B cell (primary cell): Measurements from ENCODE around the gene SHROOM2. TPM values are rescaled to one million over a fixed set of nuclear protein-coding genes. Genes with fewer than 3 reads are reported as not detected.

ENCODE experiments used
- ATAC-seq: fragments of 200-7000 bp; cut with Tn5 transposase; one replicate; pipeline ENCODE4 v1.10.0; 2021; ENCODE audit warnings: low read depth, mild to moderate bottlenecking, moderate number of reproducible peaks, moderate library complexity
- CTCF ChIA-PET: fragments of 350-600 bp; sonication (Branson Sonifier 250); formaldehyde crosslinking; loops from one replicate; lab custom pipeline; 2021; ENCODE audit warnings: antibody characterized with exemption, inconsistent platforms; lab: Charles Lee
- POLR2A ChIA-PET: fragments of 350-600 bp; sonication (Branson Sonifier 250); formaldehyde crosslinking; loops from one replicate; lab custom pipeline; 2021; ENCODE audit warnings: antibody characterized with exemption; lab: Charles Lee
- DNase-seq: peaks from one replicate; pipeline ENCODE4 v3.0.0; 2013
- H2AFZ ChIP-seq: 2 replicates; pipeline ENCODE4 v1.6.1; 2012; ENCODE audit warnings: mild to moderate bottlenecking, low read depth, low read length; ENCODE audit not compliant: insufficient read depth, poor library complexity, severe bottlenecking
- H3K27ac ChIP-seq, 2 donors: 1 replicate in 1 of 2; 2 replicates in 1 of 2; pipeline ENCODE4 v1.5.1; 2012 to 2013; ENCODE audit warnings: low read length in 2 of 2, mild to moderate bottlenecking in 2 of 2, moderate library complexity in 1 of 2
- H3K27me3 ChIP-seq, 4 experiments: fragments of 200-600 bp in 1 of 4; sonication (generic) in 1 of 4; replicated peaks in 1 of 4; 1 replicate in 2 of 4; 2 replicates in 2 of 4; pipeline versions ENCODE4 v1.6.1 to v1.7.0; 2013 to 2016; ENCODE audit warnings: low read length in 3 of 4, mild to moderate bottlenecking in 2 of 4, mixed read lengths in 1 of 4, moderate library complexity in 1 of 4; ENCODE audit not compliant: insufficient read depth in 4 of 4, control insufficient read depth in 3 of 4; ENCODE audit errors: control extremely low read depth in 1 of 4
- H3K36me3 ChIP-seq, 2 experiments: replicated peaks in 1 of 2; 1 replicate in 1 of 2; 2 replicates in 1 of 2; pipeline versions ENCODE4 v1.6.1 to v1.7.1; 2013; ENCODE audit warnings: low read length in 1 of 2; ENCODE audit not compliant: insufficient read depth in 2 of 2, control insufficient read depth in 1 of 2; ENCODE audit errors: control extremely low read depth in 1 of 2, extremely low read depth in 1 of 2
- H3K4me1 ChIP-seq, 2 donors: fragments of 200-600 bp in 1 of 2; sonication (generic) in 1 of 2; 1 replicate in 1 of 2; 2 replicates in 1 of 2; pipeline versions ENCODE4 v1.5.1 to v1.6.1; 2013 to 2017; ENCODE audit warnings: low read length in 2 of 2; ENCODE audit not compliant: control insufficient read depth in 2 of 2, insufficient read depth in 2 of 2
- H3K4me2 ChIP-seq: replicated peaks from 2 replicates; pipeline ENCODE3; 2012; ENCODE audit warnings: mild to moderate bottlenecking, low read depth, low read length; ENCODE audit not compliant: poor library complexity, severe bottlenecking
- H3K4me3 ChIP-seq, 5 experiments: fragments of 200-600 bp in 1 of 5; sonication (generic) in 1 of 5; 1 replicate in 3 of 5; 2 replicates in 2 of 5; pipeline versions ENCODE4 v1.5.1 to v1.7.0; 2011 to 2016; ENCODE audit warnings: low read length in 4 of 5, mild to moderate bottlenecking in 4 of 5, low read depth in 2 of 5, control low read depth in 1 of 5, moderate library complexity in 1 of 5; ENCODE audit not compliant: insufficient read depth in 1 of 5; ENCODE audit errors: control extremely low read depth in 1 of 5, extremely low read depth in 1 of 5
- H3K79me2 ChIP-seq: fragments of 200-600 bp; sonication (generic); one replicate; pipeline ENCODE4 v1.6.0; 2016; ENCODE audit warnings: low read length; ENCODE audit not compliant: control insufficient read depth, insufficient read depth
- H3K9ac ChIP-seq: fragments of 200-600 bp; sonication (generic); 2 replicates; pipeline ENCODE4 v1.6.1; 2017; ENCODE audit warnings: mild to moderate bottlenecking, low read length, moderate library complexity
- H3K9me3 ChIP-seq, 3 donors: one replicate each; pipeline versions ENCODE4 v1.6.1 to v1.7.1; 2013; ENCODE audit warnings: low read length in 2 of 3; ENCODE audit not compliant: control insufficient read depth in 2 of 3, insufficient read depth in 1 of 3; ENCODE audit errors: control extremely low read depth in 1 of 3
- H4K20me1 ChIP-seq: 2 replicates; pipeline ENCODE4 v1.6.0; 2012; ENCODE audit warnings: mild to moderate bottlenecking, low read length; ENCODE audit not compliant: insufficient read depth, control insufficient read depth, poor library complexity, severe bottlenecking
- H3K27ac Mint-ChIP-seq: one replicate; pipeline ENCODE4 v1.8.0; 2021; ENCODE audit warnings: mixed read lengths
- H3K27me3 Mint-ChIP-seq: one replicate; pipeline ENCODE4 v1.8.0; 2021; ENCODE audit warnings: mixed read lengths
- H3K4me1 Mint-ChIP-seq: one replicate; pipeline ENCODE4 v1.8.0; 2021; ENCODE audit warnings: mixed read lengths
- H3K4me3 Mint-ChIP-seq: one replicate; pipeline ENCODE4 v1.8.0; 2021; ENCODE audit warnings: mixed read lengths
- H3K9me3 Mint-ChIP-seq: one replicate; pipeline ENCODE4 v1.8.0; 2022; ENCODE audit warnings: mixed read lengths; ENCODE audit not compliant: insufficient read depth
- CTCF ChIP-seq: fragments of 200-600 bp; IDR thresholded peaks from one replicate; pipeline ENCODE4 v1.8.0; 2022; ENCODE audit warnings: antibody characterized with exemption, mild to moderate bottlenecking
- EZH2 ChIP-seq: IDR thresholded peaks from 2 replicates; pipeline ENCODE4 v1.6.1; 2012; ENCODE audit warnings: borderline replicate concordance, low read depth, mild to moderate bottlenecking, moderate library complexity, low read length; ENCODE audit not compliant: insufficient read depth, poor library complexity, severe bottlenecking
- whole genome bisulfite sequencing: methylation state at CpG from one replicate; pipeline ENCODE4 v1.1.5; 2013; ENCODE audit warnings: missing lambda C conversion rate; ENCODE audit not compliant: insufficient coverage; 5-methylcytosine and 5-hydroxymethylcytosine counted together
- intact Hi-C: fragments of 100-400 bp; cut with micrococcal nuclease; formaldehyde crosslinking; loops from one replicate; pipeline ENCODE4 v1.10.0; 2022
- polyA plus RNA-seq: library from polyadenylated mRNA; depleted of rRNA; stranded (reverse); fragments of >200 nt; gene quantifications from 2 replicates; pipeline ENCODE4 v1.2.3, GENCODE V29; 2012
- total RNA-seq, 2 donors: library from RNA; stranded (reverse); fragments of 120-200 nt in 1 of 2; gene quantifications; 1 replicate in 1 of 2; 2 replicates in 1 of 2; pipeline versions ENCODE4 v1.2.3 to v1.2.4, GENCODE V29; 2013 to 2022

Gene SHROOM2
- total and polyA plus RNA-seq, 2 donors (not counting 1 experiment from before 2014, with no cell fraction given): not detected

- DNase-seq (no peak), ATAC-seq (no peak)
- Histone ChIP-seq H3K79me2 (no peaks in the 10 kb centered on the region), H3K9ac (no peak overlapping the region), H4K20me1 (no peaks in the 10 kb centered on the region), H3K4me2 (no peak overlapping the region), H3K9me3 (no peaks in the 10 kb centered on the region), H3K27me3 (no peaks in the 10 kb centered on the region), H3K27ac (no peak overlapping the region), H3K4me1 (no peaks in the 10 kb centered on the region), H3K36me3 (no peaks in the 10 kb centered on the region), H3K4me3 (no peak overlapping the region), H2AFZ (no peak overlapping the region)
- no peak for TF ChIP-seq CTCF
- TF ChIP-seq EZH2: no peak
- ChIA-PET CTCF (no interaction called here), POLR2A (no interaction called here)
- intact Hi-C loops: no loop called here
- 73% methylated on average over 2 of the region's 8 CpGs for WGBS
- peaks cover 5% of the 10 kb centered on the region for H3K27me3 Mint-ChIP-seq
- H3K4me1 Mint-ChIP-seq: no peaks in the 10 kb centered on the region
- H3K27ac Mint-ChIP-seq: no peak overlapping the region
- H3K9me3 Mint-ChIP-seq: no peaks in the 10 kb centered on the region
- no peak overlapping the region for H3K4me3 Mint-ChIP-seq
These were observed 39.7 kb downstream of the SHROOM2 start for GRCh38 chrX:9825966-9826365.

DNA sequence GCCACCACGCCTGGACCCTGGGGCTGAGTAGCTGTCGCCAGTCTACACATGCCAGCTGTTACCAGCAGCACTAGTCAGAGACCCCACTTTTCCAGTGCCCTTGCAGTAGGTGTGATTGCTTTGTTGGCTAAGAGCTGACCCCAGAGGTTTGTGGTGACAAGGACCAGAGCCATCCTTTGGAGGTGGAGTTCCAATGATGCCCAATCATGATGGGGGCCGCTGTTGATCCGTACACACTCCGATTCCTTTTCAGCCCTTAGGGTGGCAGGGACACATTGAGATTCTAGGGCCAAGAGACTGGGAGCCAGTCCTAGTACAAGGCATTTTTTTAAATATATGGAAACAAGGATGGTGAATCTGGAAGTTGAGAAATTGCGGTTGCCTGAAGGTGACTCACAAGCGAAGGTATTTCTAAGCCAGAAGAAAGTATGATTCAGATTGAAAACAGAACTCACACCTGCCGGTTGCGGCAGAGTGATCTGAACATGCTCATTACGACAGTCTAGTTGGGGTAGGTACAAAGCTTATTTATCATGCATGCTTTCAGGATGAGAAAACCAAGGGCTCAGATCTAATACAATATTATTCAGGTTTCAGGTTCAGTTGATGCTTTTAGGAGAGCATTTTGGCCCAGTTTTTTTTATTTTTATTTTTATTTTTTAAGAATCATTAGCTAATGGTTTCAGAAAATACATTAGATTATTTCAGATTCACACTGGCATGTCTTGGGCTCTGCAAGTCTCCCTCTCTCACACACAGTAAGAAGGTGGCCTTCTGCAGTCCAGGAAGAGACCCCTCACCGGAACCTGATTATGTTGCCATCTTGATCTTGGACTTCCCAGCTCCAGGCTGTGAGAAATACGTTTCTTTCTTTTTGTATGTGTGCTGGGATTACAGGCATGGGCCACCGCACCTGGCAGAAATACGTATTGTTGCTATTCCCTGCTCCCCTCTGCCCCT lies 43.4 kb downstream of the SHROOM2 start:
- Mint-ChIP-seq H3K27ac (no peak overlapping the region), H3K4me1 (peaks cover 9% of the 10 kb centered on the region), H3K9me3 (no peaks in the 10 kb centered on the region), H3K27me3 (peaks cover 5% of the 10 kb centered on the region), H3K4me3 (no peak overlapping the region)
- CTCF ChIA-PET: no interaction called here
- H2AFZ ChIP-seq: no peak overlapping the region
- intact Hi-C loops: no loop called here
- POLR2A ChIA-PET: no interaction called here
- no peak overlapping the region for H3K4me3 ChIP-seq
- H3K4me2 ChIP-seq: no peak overlapping the region
- ATAC-seq (no peak), DNase-seq (no peak)
- no peaks in the 10 kb centered on the region for H3K36me3 ChIP-seq
- TF ChIP-seq CTCF: no peak
- TF ChIP-seq EZH2: no peak
- H3K79me2 ChIP-seq: no peaks in the 10 kb centered on the region
- no peak overlapping the region for H3K9ac ChIP-seq
- no peaks in the 10 kb centered on the region for H4K20me1 ChIP-seq
- 65% methylated on average over 3 of the region's 14 CpGs for WGBS
- no peaks in the 10 kb centered on the region for H3K27me3 ChIP-seq
- H3K27ac ChIP-seq: no peak overlapping the region
- H3K4me1 ChIP-seq: peaks cover 0 to 5% of the 10 kb centered on the region in 2 donors
- H3K9me3 ChIP-seq: peaks cover 0 to 7% (median 0%) of the 10 kb centered on the region in 3 donors
